Gastroesophageal sphincter (tissue), 4 donors: ENCODE results near the gene LONP2. TPM values are rescaled to one million over a fixed set of nuclear protein-coding genes. Genes with fewer than 3 reads are reported as not detected.

Source experiments
- ATAC-seq: fragments of 150-250 bp; one replicate; pipeline ENCODE4 v1.9.1; 2016; ENCODE audit warnings: mild to moderate bottlenecking, moderate library complexity
- H3K27ac ChIP-seq, 4 donors: fragments of 200-600 bp; sonication (generic) in 3 of 4; 1 replicate in 3 of 4; 2 replicates in 1 of 4; pipeline ENCODE4 v1.5.1; 2016 to 2019
- H3K27me3 ChIP-seq: fragments of 200-600 bp; sonication (generic); one replicate; pipeline ENCODE4 v1.5.1; 2019
- H3K36me3 ChIP-seq, 2 donors: fragments of 200-600 bp; sonication (generic); one replicate each; pipeline ENCODE4 v1.5.1; 2019; ENCODE audit warnings: control low read depth in 1 of 2
- H3K4me1 ChIP-seq, 3 donors: fragments of 200-600 bp; sonication (generic); 1 replicate in 2 of 3; 2 replicates in 1 of 3; pipeline ENCODE4 v1.5.1; 2016 to 2019; ENCODE audit warnings: control low read depth in 2 of 3
- H3K4me3 ChIP-seq, 2 donors: fragments of 200-600 bp; sonication (generic); one replicate each; pipeline ENCODE4 v1.5.1; 2019; ENCODE audit warnings: mild to moderate bottlenecking in 1 of 2, moderate library complexity in 1 of 2
- H3K9me3 ChIP-seq, 3 donors: fragments of 200-600 bp; sonication (generic); one replicate each; pipeline ENCODE4 v1.5.1; 2017 to 2019; ENCODE audit warnings: control low read depth in 2 of 3
- CTCF ChIP-seq, 4 experiments: fragments of 200-600 bp in 2 of 4; fragments of 450-650 bp in 2 of 4; sonication (generic) in 1 of 4; IDR thresholded peaks; one replicate each; pipeline ENCODE4 v1.5.1; 2017 to 2019; ENCODE audit warnings: antibody characterized with exemption in 4 of 4, mild to moderate bottlenecking in 2 of 4, moderate library complexity in 2 of 4
- EP300 ChIP-seq: sonication (generic); formaldehyde crosslinking; IDR thresholded peaks from one replicate; pipeline ENCODE4 v1.6.1; 2017; ENCODE audit warnings: antibody characterized with exemption, mild to moderate bottlenecking
- POLR2A ChIP-seq, 2 donors: fragments of 450-650 bp; IDR thresholded peaks; one replicate each; pipeline ENCODE4 v1.6.1; 2017; ENCODE audit warnings: antibody characterized with exemption in 2 of 2, mild to moderate bottlenecking in 2 of 2, moderate library complexity in 1 of 2
- POLR2AphosphoS5 ChIP-seq: sonication (generic); formaldehyde crosslinking; IDR thresholded peaks from one replicate; pipeline ENCODE4 v1.6.1; 2017; ENCODE audit warnings: antibody characterized with exemption
- WGBS, 2 donors: methylation state at CpG; one replicate each; pipeline ENCODE4 v1.1.5; 2018; ENCODE audit warnings: low coverage in 1 of 2; 5-methylcytosine and 5-hydroxymethylcytosine counted together
- total RNA-seq, 4 donors: library from RNA; depleted of rRNA; stranded (reverse); fragments of >200 nt; gene quantifications; one replicate each; pipeline ENCODE4 v1.1.0, GENCODE V29; 2016

The LONP2 gene
- total RNA-seq, 4 donors from 2014 or later: 61.5 to 83.7 (median 72.3) TPM

DNA sequence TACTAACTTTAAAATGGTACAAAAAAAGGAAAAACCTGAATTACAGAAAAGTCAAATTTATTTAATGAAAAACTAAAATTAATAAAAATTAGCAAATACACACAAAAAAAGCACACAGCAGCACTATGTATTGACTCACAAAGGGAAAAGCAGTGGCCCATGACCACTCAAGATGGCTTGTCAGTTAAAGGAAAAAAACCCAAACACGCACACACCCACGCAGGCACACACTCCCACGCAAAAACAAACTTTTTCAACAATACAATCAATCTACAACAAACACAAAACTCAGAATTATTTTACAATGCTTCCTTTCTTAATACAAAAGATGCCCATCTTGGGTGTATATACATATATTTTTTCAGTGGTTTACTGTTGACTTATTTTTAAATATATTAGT is 116.9 kb downstream of the LONP2 start:
- no peak overlapping the region for H3K4me3 ChIP-seq
- WGBS, 2 donors: 77 to 87% methylated on average over 3 of the region's 3 CpGs
- H3K36me3 ChIP-seq: peaks cover 0 to 30% of the 10 kb centered on the region in 2 donors
- no peaks in the 10 kb centered on the region for H3K27me3 ChIP-seq
- no peak overlapping the region for H3K27ac ChIP-seq
- TF ChIP-seq POLR2AphosphoS5 (no peak), POLR2A (IDR thresholded peaks at IDR 0.05) (no peak)
- no peaks in the 10 kb centered on the region for H3K9me3 ChIP-seq
- H3K4me1 ChIP-seq: peaks cover 5 to 59% (median 6%) of the 10 kb centered on the region in 3 donors
- no peak for ATAC-seq

DNA sequence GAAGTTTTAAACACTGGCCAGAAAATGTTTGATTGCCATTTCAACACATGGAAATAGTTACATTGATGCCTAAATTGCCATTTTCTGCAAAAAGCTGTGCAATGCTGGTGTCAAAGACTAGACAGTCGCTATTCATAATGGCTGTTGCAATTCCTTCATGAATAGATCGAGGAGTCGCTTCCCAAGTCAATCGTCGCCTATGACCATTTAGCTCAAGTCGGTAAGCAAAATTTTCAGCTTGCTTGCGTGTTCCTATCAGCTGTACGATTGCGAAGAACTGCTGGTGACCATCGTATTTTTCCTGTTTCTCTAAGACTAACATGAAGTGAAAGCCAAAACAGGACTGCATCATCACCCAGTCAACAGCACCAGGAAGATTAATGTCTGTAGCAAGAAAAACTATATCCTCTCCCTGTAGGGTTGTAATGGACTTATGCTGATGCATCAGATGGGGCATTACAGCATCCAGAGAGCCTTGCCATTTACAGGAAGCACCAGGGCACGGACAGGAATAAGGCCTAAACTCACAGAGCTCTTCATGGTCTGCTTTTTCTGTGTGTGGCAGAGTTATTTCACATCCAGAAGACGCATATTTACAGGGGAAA is 117.5 kb downstream of the LONP2 start:
- H3K27ac ChIP-seq: no peak overlapping the region
- no peaks in the 10 kb centered on the region for H3K27me3 ChIP-seq
- H3K36me3 ChIP-seq: peaks cover 0 to 29% of the 10 kb centered on the region in 2 donors
- TF ChIP-seq EP300: no peak
- no peak for TF ChIP-seq CTCF (IDR thresholded peaks at IDR 0.05)
- no peak for TF ChIP-seq POLR2A (IDR thresholded peaks at IDR 0.05)
- TF ChIP-seq POLR2AphosphoS5: no peak
- WGBS, 2 donors: 86 to 90% methylated on average over 6 to 12 of the region's 12 CpGs
- peaks cover 7 to 61% (median 8%) of the 10 kb centered on the region in 3 donors for H3K4me1 ChIP-seq
- ATAC-seq: no peak
- H3K9me3 ChIP-seq: no peaks in the 10 kb centered on the region
- no peak overlapping the region for H3K4me3 ChIP-seq

DNA sequence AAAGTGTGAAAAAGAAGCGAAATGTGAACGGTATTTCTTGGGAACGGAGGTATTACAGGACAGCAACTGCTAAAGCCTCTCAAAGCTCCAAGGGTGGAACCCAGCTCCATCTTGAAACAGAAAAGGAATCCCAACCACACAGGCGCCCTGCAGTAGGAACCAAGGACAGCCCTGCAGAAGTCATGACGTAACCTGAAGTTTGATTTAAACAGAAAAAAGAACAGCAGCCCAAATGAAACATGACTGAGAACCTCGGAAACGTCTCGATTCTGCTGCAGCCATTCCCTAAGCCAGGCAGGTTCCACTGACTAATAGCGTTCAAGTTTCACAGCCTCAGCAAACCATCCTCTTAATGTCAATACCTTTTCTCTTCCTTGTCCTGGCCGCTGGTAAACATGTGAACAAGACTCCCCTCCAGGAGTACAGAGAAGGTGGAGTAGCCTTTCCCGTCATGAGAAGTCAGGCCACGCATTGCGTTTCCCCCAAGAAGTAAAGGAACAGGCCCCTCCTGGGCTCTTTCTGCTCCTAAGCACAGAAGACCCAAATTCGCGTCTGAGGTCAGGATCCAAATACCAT is 121.0 kb downstream of the LONP2 start:
- no peak for ATAC-seq
- TF ChIP-seq POLR2AphosphoS5: no peak
- TF ChIP-seq EP300: no peak
- no peak for TF ChIP-seq POLR2A (IDR thresholded peaks at IDR 0.05)
- no peak for TF ChIP-seq CTCF (IDR thresholded peaks at IDR 0.05)
- WGBS, 2 donors: 39 to 48% methylated on average over 11 to 13 of the region's 15 CpGs
- H3K4me1 ChIP-seq: peaks cover 12 to 74% (median 14%) of the 10 kb centered on the region in 3 donors
- peak overlapping the region; percentile 50 to 90 (median 87) for H3K27ac ChIP-seq
- H3K4me3 ChIP-seq: peak overlapping the region; percentile 57 to 75
- no peaks in the 10 kb centered on the region for H3K27me3 ChIP-seq
- H3K9me3 ChIP-seq: no peaks in the 10 kb centered on the region
- peaks cover 0 to 11% of the 10 kb centered on the region in 2 donors for H3K36me3 ChIP-seq

DNA sequence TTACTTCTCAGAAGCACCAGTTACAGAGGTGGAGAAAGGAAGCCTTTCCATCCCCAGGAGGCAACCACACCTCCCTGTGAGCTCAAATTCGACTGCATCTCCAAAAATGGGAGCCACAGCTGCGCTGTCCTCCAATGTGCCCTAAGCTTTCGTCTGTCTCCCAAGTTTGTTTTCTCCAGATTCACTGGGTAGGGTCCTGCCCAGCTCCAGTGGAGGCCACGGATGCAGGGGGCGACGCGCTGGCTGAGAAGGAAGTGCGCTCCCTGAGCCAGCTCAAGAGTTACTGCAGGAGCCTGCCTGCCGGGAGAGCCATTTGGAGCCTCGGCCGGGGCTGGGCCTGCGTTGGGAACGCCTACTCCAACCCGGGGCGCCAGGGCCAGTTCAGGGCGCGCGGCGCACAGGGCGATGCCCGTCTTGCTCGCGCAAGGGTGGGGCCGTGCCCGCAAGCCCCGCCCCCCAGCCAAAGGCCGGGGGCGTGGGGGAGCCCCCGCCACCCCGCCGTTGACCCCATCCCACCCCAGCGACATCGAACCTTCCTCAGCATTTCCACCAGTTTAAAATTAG is 121.6 kb downstream of the LONP2 start:
- Histone ChIP-seq H3K9me3 (no peaks in the 10 kb centered on the region), H3K36me3 (peaks cover 0 to 11% of the 10 kb centered on the region in 2 donors), H3K4me1 (peaks cover 12 to 79% (median 14%) of the 10 kb centered on the region in 3 donors), H3K27me3 (no peaks in the 10 kb centered on the region), H3K27ac (peak overlapping the region; percentile 83 to 90 (median 87)), H3K4me3 (peak overlapping the region; percentile 57 to 75)
- ATAC-seq: peak; percentile 98
- 0% methylated on average over 1 of the region's 33 CpGs; no CpG with 5 or more reads in 1 of the 2 donors for WGBS, 2 donors
- TF ChIP-seq POLR2A (IDR thresholded peaks at IDR 0.05) (peak; percentile 67 to 72), EP300 (no peak), POLR2AphosphoS5 (peak; percentile 81)

DNA sequence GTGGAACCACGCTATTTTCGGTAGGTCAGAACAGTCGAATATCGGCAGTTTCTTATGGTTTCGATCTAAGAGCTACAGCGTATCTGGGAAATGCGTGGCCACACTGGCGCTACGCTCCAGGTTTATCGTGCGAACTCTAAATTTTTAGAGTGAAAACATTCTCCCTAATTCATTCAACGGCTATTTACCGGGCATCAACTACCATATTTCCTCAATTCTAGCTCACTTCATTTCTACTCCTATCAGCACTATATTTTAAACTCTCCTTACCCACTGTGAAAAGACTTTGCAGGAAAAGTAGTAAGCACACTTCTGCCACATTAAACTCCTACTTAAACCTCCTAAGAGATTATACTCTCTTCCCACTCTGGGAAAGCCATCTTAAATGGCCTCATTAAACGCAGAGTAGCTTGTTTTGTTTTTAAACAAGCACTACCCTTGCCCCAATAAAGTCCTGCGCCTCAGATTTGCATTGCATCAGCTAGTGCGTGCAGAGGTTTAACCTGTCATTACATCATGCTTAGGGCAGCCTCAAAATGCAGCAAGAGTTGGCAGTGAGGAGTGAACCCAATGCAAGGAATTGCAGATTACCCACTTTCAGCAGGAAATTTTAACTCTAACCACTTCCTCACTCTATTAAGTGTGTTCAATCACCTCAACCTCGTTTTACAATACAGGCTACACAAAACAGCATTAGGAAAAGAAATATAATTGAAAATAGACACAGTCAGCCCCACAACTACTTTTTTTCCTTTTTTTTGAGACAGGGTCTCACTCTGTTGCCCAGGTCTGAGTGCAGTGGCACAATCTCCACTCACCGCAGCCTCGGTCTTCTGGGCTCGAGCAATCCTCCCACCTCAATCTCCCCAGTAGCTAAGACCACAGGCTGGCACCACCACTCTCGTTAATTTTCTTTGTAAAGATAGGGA is 122.3 kb downstream of the LONP2 start:
- H3K27me3 ChIP-seq: no peaks in the 10 kb centered on the region
- no peaks in the 10 kb centered on the region for H3K9me3 ChIP-seq
- H3K4me1 ChIP-seq: peaks cover 14 to 86% (median 20%) of the 10 kb centered on the region in 3 donors
- peaks cover 0 to 9% of the 10 kb centered on the region in 2 donors for H3K36me3 ChIP-seq
- H3K27ac ChIP-seq: peak overlapping the region; percentile 83 to 90 (median 87)
- WGBS, 2 donors: 19 to 23% methylated on average over 15 to 20 of the region's 21 CpGs
- ATAC-seq: peak; percentile 63
- TF ChIP-seq CTCF (IDR thresholded peaks at IDR 0.05): no peak
- peak; percentile 70 for TF ChIP-seq POLR2AphosphoS5
- peak overlapping the region; percentile 57 to 75 for H3K4me3 ChIP-seq
